Dermis blood vessel endothelial cell (primary cell): ENCODE measurements around the gene KATNB1. TPM values are rescaled to one million over a fixed set of nuclear protein-coding genes. Genes with fewer than 3 reads are reported as not detected.

ENCODE experiments used
- DNase-seq: peaks from one replicate; pipeline ENCODE4 v3.0.0; 2010
- total RNA-seq: library from RNA; depleted of rRNA; stranded (reverse); fragments of >200 nt; gene quantifications from 2 replicates; pipeline ENCODE4 v1.2.3, GENCODE V29; 2014

KATNB1 gene
- total RNA-seq, 1 donor from 2014 or later: 26.2 TPM

DNA sequence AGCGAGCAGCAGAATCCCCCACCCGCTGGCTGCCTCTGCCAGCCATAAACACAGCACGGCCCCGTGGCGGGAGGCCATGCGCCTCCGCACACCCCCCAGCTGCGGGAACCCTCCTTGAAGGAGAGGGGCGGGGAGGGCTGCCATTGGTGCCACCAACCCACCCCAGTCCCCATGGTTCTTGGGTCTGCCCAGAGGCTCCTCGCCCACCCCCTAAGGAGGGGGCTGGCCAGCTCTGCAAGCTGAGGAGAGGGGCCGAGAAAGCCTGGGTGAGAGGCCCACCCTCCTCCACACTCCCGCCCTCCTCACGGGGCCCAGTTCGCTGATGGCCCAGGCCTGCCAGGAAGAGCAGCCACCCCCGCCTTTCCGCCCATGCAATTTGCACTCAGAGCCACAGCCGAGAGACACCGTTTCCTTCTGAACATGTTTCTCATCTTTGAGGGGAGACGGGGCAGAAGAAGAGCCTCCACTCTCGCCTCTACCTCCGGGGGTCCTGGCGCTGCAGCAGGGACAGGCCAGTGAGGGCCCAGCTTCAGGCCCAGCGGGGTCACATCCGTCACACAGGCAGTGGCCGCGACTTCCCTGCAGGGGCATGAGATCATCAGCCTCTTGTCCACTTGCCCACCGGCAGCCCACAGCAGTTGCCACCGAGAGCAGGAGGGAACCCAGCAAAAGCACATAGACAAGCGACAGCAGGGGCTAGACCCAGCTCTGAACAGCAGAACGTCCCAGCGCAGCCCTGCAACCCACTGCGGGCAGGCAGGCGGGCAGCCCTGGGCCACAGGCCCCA, 23.0 kb downstream of the KATNB1 start:
- DNase-seq: no peak

GRCh38 chr16:57759131-57759530, 23.6 kb downstream of the KATNB1 start:
- no peak for DNase-seq

DNA sequence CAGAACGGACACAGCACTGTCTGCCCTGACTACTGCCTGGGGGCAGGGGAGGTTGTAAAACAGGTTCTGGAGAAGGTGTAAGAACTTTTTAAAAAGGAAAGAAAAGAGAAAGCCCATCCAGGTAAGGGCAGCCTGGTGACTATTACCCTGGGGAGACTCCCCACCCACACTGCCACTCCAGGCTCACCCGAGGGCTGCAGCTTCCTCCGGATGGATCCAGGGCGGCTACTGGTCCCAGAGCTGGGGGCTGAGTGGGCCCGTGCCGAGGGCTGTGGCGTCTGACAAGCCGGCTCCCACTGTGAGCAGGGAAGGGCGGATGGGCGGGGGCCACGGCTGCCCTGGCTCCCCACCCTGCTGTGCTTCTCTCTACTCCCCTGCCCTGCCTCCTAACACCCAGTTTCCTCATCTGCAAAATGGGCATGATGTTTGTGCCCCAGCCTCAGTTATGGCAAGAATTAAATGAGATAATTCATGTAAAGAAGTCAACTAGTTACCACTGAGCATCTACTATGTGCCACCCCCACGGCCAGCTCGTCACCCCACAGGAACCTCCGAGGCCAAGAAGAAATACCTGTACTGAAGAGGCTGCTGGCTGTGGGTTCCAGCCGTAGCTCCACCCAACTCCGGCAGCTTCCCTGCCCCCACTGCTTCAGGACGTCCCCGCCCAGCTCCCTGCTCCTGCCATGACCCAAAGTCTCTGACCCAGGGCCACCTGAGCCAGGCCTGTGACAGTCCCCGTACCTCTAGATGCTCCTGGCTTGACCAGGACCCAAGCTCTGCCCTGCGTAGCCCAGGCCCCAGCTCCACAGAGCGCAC, 24.2 kb downstream of the KATNB1 start:
- DNase-seq: no peak

- no peak for DNase-seq
Measured at GRCh38 chr16:57760357-57761160, 25.0 kb downstream of the KATNB1 start.

DNA sequence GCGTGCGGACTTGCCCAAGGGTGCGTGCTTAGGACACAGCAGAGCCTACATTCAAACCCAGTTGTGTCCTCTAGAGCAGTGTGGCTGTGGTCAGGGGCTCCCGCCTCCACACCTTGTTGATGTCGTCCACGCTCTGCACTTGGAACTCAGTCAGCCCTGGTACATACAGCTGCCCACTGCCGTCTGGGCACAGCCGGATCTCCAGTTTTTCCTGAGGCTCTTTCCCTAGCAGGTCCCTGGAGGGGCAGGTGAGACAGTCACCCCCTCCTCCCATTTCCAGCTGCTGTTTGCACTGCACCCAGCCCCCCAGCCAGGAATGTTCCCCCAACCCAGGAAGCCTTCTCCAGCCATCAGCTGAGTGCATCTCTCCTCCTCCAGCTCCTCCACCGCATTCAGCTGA, 25.7 kb downstream of the KATNB1 start:
- DNase-seq: no peak

DNA sequence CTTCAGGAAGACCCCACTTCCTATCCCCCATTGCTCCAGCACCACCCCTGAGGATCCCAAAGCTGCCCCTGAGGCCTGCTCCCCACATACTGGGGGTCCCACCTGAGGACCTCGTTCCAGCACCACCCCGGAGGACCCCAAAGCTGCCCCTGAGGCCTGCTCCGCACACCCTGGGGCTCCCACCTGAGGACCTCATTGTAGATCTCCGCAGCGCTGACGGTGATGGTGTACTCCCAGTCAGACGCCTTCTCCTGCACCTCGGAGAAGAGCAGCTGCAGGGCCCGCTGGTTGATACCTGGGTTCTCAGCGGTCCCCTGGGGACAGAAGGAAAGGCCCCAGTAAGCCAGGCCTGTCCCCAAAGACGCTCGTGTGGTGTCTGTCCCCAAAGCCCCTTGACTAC, 26.4 kb downstream of the KATNB1 start:
- DNase-seq: no peak

DNA sequence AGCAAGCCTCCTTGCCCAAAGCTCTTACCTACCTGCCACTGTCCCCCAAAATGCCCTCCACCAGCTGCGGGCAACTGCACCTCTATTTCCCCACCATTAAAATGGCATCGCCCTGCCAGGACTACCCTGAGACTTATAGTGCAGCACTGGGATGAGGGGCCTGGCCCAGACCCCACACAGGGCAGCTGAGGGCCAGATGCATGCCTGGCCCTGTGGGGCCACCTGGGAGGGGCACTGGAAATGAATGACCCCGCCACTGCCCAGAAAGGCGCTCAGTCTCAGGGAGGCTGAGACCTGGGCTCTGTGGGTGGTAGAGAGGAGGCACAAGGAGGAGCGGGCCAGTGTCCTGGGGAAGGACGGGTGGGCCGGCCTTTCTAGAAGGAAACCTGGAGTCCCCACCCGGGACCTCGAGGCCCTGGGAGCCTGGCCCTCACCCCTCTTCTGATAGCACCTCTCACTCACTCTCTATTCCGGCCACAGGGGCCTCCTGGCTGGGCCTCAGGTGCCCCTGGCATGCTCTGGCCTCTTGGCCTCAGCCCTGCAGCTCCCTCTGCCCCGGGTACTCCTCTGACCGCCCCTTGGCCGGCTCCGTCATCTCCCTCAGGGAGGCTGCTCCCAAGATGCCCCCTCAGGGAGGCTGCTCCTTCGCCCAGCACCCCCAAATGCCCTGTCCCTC, 26.9 kb downstream of the KATNB1 start:
- DNase-seq: no peak

DNA sequence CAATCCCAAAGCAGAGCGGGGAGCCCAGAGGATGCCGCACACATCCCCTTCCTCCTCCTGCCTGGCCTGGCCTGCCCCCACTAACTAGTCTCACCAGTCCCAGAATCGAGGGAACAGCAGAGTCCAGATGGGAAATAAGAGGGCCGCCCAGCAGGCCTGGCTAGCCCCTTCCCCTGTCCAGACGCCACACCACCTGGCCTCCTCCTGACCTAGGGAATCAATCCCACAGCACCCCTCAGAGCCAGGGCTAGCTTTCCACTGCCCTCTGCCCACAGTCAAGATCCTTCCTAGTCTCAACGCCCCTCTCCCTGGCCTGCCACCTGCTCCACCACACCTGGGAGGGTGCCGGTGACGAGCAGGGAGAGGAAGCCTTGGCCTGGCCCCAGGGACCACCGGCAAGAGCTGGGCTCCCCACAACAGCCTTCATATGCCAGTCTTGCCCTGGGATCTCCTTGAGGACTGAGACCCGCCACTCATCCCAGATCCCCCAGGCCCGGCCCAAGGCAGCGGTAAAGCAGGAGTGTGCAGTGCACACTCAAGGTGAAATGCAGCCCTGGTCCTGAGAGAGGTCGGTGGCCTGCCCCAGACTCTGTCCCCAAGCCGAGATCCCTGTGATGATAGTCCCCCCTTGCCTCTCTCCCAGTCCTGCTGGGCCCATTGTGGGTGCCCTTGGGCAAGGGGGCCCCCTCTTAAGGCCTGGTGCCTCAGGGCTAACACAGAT, 27.9 kb downstream of the KATNB1 start:
- DNase-seq: no peak

DNA sequence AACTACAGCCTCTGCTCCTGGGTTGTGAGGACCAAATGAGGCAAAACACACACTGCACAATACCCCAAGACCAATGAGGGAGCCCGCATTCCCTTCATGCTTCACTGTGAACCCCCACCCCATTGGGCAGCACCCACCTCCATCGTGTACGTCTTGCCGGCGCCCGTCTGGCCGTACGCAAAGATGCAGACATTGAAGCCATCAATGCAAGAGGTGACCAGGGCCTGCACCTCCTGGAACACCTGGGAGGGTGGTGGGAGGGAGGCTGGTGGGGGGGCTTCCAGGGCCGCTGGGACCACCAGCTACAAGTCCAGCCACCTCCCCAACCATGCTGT, 28.4 kb downstream of the KATNB1 start:
- no peak for DNase-seq

- peak; percentile 85 for DNase-seq
Measured at GRCh38 chr16:57764341-57765159, 29.0 kb downstream of the KATNB1 start.

- no peak for DNase-seq
Measured at GRCh38 chr16:57765160-57765728, 29.7 kb downstream of the KATNB1 start.

GRCh38 chr16:57766714-57767348, 31.3 kb downstream of the KATNB1 start:
- DNase-seq: no peak

GRCh38 chr16:57769541-57770145, 34.1 kb downstream of the KATNB1 start:
- DNase-seq: no peak

GRCh38 chr16:57770361-57770760, 34.8 kb downstream of the KATNB1 start:
- no peak for DNase-seq

DNA sequence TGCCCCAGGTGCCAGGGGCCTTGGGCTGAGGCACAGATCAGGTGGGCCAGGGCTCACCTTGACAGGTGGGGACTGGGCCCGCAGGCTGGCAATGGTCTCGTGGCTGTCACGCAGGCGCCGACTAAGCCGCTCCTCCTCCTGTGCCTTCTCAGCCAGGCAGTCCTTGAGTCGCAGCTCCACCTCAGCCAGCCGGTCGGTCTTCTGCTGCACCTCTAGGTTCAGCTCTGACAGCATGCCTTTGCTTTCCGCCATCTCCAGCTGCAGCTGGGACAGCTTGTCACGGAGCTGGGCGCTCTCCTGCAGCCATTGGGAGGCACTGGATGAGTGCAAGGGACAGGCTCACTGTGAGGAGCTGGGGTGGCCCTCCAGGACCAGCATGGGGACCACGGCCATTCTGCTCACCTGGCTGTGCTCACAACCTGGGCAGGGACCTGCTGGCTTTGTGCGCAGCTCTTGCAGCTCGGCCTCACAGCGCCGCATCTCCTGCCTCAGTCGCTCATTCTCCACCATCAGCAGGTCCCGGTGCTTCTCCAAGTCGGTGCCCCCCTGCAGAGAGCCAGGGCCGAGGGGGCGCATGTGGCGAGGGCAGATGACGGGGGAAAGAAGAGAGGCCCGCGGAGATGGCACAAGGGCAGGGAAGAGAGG, 35.7 kb downstream of the KATNB1 start:
- no peak for DNase-seq

DNA sequence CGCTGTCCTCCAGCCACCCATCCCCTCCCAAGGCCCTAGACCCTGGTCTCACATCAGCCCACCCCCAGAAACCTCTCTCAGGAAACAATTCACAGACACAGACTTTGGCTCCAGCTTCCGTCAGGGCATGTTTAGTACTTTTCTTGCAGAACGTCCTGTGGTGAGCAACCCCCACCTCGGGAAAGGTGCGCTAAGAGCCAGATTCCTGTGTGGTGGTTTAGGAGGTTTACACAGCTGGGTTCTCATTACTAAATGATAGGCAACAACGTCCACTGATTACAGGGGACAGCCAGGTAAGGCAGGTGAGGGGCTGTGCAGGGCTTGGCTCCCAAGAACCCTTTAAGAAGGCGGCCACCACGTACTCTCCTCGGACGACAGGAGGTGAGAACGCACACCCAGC, 37.4 kb downstream of the KATNB1 start:
- no peak for DNase-seq

DNA sequence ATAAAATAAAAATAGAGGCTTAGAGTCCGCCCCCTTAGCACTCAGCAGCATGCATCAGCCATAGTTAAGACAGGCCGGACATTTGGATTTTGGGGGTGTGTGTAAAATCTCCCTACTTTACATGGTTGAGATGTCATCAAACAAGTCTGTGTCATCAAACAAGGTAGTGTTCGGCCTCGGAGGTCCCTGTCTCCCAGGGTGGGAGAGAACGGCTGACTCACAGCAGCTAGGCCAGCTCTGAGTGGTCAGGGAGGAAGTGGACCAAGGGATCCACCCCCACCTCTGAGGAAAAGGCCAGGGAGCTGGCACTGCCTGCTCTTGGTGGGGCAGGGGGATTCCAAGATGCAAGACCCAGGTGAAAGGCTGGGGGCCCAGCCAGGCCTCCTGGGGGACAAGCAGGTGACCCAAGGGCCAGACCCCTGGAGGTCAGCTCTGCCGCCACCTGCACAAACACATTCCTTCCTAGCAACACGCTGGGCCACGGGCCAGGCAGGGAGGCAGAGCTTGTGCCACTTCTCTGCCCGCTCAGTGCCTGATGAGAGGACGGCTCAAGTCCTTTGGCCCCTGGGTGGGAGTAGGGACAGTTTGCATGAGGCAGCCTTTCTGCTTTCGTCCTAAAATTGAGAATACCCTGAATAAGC, 38.2 kb downstream of the KATNB1 start:
- no peak for DNase-seq

DNA sequence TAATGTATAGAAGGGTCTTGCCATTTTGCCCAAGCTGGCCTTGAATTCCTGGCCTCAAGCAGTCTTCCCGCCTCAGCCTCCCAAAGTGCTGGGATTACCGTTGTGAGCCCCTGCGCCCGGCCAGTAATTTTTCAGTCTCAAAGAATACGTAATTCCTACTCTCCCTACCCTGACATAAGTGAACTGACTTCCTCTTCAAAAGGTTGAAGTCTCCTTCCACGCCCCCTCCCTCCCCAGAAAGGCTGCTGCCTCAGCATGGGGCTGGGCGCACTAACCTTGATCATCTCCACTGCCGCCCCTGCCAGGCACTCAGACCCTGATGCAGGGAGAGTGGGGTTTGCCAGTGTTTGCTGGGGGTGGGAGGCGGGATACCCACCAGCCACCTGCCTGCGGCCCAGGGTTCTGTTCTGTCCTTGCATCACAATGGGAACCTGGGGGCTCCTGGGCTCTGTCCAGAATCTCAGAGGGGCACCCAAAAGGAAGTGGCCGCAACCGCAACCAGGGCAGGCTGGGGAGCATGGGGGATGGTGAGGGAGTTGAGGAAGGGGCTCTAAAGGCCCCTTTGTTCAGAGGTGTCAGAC, 39.2 kb downstream of the KATNB1 start:
- no peak for DNase-seq
